Measurements from ENCODE around the gene GLCCI1.

DNA sequence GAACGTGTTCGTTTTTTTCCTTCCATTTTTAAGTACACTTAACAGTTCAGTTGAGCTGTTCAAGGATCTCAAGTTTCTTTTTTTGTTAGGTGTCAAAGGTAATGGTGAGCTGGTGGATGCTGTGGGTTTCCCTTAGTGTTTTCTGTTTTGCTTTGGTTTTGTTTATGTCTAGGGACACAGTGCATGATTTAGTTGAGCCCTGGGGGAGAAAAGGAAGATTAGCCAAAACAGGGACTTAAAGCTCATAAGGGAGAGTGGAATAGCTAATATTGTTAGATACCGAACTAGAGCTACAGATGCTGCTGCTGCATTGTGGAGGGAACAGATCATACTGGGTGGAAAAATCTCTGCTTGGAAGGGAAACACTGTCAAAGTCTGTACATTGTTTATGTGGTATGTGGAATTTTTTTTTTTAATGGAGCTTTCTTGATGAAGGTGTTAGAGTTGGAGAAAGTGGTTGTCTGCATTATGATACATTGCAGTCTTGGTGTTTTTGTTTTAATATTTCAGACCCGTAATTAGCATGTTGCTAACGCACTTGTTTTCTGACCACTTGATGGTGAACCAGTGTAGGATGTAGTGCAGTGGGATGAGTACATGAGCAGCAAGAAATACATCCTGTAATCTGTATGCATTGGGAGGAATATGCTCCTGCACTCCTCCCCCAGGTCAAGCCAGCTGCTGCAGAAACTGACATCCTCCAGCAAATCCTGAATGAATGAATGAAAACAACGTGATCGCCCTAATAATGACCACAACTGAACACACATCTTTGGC is 2.1 kb downstream of the GLCCI1 start:
- no peak for TF ChIP-seq SP2 (CRISPR knock-in tag; IDR thresholded peaks at IDR 0.05)
- no peak for TF ChIP-seq ZFP36L1 (CRISPR knock-in tag; IDR thresholded peaks at IDR 0.05)
- TF ChIP-seq SUZ12 (IDR thresholded peaks at IDR 0.05; ENCODE audit: low read depth, low read length), result no peak
- TF ChIP-seq TGIF2 (CRISPR knock-in tag; IDR thresholded peaks at IDR 0.05), result no peak
- TF ChIP-seq ISX (CRISPR knock-in tag; conservative IDR thresholded peaks at IDR 0.05), result no peak
